ENCODE data around the gene LIG1.

LIG1 gene

GRCh38 chr19:48122421-48122820 is 47.7 kb downstream of the LIG1 start:
- TF ChIP-seq CTCF (IDR thresholded peaks at IDR 0.05; ENCODE audit: low read depth, low read length) = no peak
- no peak for DNase-seq (ENCODE audit: extremely low read depth, low read depth)

DNA sequence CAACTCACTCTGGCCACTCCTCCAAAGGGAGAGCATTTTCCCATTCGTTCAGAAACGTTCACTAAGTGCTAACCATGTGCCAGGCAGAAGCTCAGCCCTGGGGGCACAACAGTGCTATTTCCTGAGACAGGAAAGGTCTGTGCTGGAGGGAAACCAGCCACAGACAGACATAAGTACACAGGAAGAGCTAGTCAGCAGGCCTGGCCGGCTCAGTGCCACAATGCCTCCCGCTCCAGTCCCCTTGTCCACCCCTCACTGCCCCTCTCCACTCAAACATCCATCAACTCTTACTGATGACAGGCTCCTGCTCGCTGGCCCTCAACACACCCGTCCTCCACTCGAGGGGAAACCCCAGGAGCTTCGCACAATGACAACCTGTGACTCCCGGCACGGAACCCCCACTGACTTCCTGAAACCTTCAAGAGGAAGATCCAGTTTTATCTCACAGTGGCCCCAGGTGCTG is 48.2 kb downstream of the LIG1 start:
- DNase-seq (ENCODE audit: extremely low read depth, low read depth) = no peak
- no peak for TF ChIP-seq CTCF (IDR thresholded peaks at IDR 0.05; ENCODE audit: low read depth, low read length)

DNA sequence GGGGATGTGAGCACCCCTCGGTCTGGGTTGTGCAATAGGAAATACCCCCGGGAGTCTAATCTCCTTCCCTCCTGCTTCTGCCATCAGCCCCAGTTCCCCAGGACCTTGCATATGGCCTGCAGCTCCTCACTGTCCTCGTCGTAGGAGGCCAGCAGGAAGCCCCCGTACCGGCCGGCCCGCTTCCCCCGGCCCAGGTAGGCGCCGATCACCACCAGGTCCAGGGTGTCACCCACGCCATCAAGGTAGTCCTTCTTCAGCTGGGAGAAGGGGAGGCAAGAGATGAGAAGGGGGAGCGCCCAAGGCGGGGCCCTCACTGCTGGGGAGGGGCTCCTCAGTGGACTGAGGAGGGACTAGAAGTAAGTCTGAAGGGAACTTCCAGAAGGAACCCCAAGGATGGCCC is 49.1 kb downstream of the LIG1 start:
- TF ChIP-seq CTCF (IDR thresholded peaks at IDR 0.05; ENCODE audit: low read depth, low read length) = no peak
- no peak for DNase-seq (ENCODE audit: extremely low read depth, low read depth)

GRCh38 chr19:48120505-48120904 is 49.6 kb downstream of the LIG1 start:
- TF ChIP-seq CTCF (IDR thresholded peaks at IDR 0.05; ENCODE audit: low read depth, low read length) = no peak
- no peak for DNase-seq (ENCODE audit: extremely low read depth, low read depth)

- TF ChIP-seq CTCF (IDR thresholded peaks at IDR 0.05; ENCODE audit: low read depth, low read length) = no peak
- no peak for DNase-seq (ENCODE audit: extremely low read depth, low read depth)
Observed at GRCh38 chr19:48118131-48118517, 52.0 kb downstream of the LIG1 start.

DNA sequence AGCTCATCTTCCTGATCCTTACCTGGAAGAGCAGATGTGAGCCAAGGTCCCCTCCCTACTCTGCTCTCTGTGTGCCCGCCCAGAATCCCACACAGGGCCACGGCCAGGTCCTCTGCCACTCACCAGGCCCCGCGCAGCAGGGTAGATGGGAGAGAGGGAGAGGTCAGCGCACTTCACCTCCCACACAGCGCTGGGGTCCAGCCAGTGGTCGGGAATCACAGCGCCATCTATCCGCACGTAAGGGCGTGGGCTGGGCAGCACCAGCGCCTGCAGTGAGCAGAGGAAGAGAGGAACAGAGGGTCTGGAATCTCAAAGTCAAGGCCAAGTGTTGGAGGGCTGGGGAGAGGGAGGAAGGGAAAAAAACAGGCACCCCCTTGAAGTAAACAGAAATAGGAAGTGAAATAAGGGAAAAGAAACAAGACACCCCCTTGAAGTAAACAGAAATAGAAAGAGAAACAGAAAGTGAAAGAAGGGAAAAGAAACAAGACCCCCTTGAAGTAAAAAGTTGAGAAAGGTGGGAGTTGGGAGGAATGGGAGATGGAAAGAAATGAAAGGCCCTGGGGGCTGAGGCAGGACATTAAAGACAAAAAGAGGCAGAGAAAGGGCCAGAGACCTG is 52.5 kb downstream of the LIG1 start:
- no peak for DNase-seq (ENCODE audit: extremely low read depth, low read depth)
- no peak for TF ChIP-seq CTCF (IDR thresholded peaks at IDR 0.05; ENCODE audit: low read depth, low read length)

- no peak for TF ChIP-seq CTCF (IDR thresholded peaks at IDR 0.05; ENCODE audit: low read depth, low read length)
- DNase-seq (ENCODE audit: extremely low read depth, low read depth) = no peak
Observed at GRCh38 chr19:48113190-48113917, 56.8 kb downstream of the LIG1 start.

Data from AG09319 (cell line).